MCF 10A (cell line): ENCODE results near the gene PPBP. TPM values are rescaled to one million over a fixed set of nuclear protein-coding genes. Genes with fewer than 3 reads are reported as not detected.
"Not testable (repeated sequence)": the region's sequence is repeated elsewhere in the genome, so short reads cannot be mapped to it uniquely, and the experiment has no call there.

Source experiments
- BruUV-seq: library from RNA; stranded (reverse); fragments of 400-500 nt; replicated peaks from 2 replicates; lab custom pipeline; 2021; lab: Mats Ljungman, UMichigan
- CTCF ChIA-PET: fragments of 300-600 bp; sonication (Branson Sonifier 250); formaldehyde crosslinking; extraction: SDS; loops from one replicate; lab custom pipeline; 2021; ENCODE audit warnings: antibody characterized with exemption, inconsistent platforms; lab: Yijun Ruan, JAX
- POLR2A ChIA-PET: fragments of 300-600, 350-650 bp; sonication (Branson Sonifier 250); formaldehyde crosslinking; extraction: SDS; loops from one replicate; lab custom pipeline; 2020; ENCODE audit warnings: antibody characterized with exemption, inconsistent platforms; lab: Yijun Ruan, JAX
- DNase-seq: peaks from one replicate; pipeline ENCODE4 v3.0.0-alpha.2; 2018; ENCODE audit not compliant: unreplicated experiment
- H3K27ac Mint-ChIP-seq: one replicate; pipeline ENCODE4 v1.8.0; 2022; ENCODE audit warnings: mild to moderate bottlenecking, low read depth, mixed read lengths; ENCODE audit not compliant: unreplicated experiment
- H3K27me3 Mint-ChIP-seq: one replicate; pipeline ENCODE4 v1.8.0; 2022; ENCODE audit warnings: mixed read lengths; ENCODE audit not compliant: insufficient read depth, unreplicated experiment
- H3K36me3 Mint-ChIP-seq: one replicate; pipeline ENCODE4 v1.8.0; 2022; ENCODE audit warnings: mild to moderate bottlenecking, moderate library complexity, mixed read lengths; ENCODE audit not compliant: insufficient read depth, unreplicated experiment
- H3K4me1 Mint-ChIP-seq: one replicate; pipeline ENCODE4 v1.8.0; 2022; ENCODE audit warnings: mixed read lengths; ENCODE audit not compliant: insufficient read depth, unreplicated experiment
- H3K4me3 Mint-ChIP-seq: one replicate; pipeline ENCODE4 v1.8.0; 2022; ENCODE audit warnings: mild to moderate bottlenecking, moderate library complexity, mixed read lengths; ENCODE audit not compliant: unreplicated experiment
- H3K9me3 Mint-ChIP-seq: one replicate; pipeline ENCODE4 v1.8.0; 2022; ENCODE audit warnings: mixed read lengths; ENCODE audit not compliant: unreplicated experiment
- intact Hi-C: fragments of 100-400 bp; cut with micrococcal nuclease; formaldehyde crosslinking; loops from 2 replicates; pipeline ENCODE4 v1.14.1; 2022
- total RNA-seq: library from RNA; stranded (reverse); gene quantifications from 2 replicates; pipeline ENCODE4 v1.2.3, GENCODE V29; 2022
- TF ChIP-seq, protein P1 (sequence below): fragments of 200-600 bp; IDR thresholded peaks from one replicate; pipeline ENCODE4 v1.8.0; 2022; ENCODE audit warnings: antibody characterized with exemption, mild to moderate bottlenecking; ENCODE audit not compliant: unreplicated experiment

PPBP gene
- total RNA-seq, 1 experiment from 2014 or later, result not detected

DNA sequence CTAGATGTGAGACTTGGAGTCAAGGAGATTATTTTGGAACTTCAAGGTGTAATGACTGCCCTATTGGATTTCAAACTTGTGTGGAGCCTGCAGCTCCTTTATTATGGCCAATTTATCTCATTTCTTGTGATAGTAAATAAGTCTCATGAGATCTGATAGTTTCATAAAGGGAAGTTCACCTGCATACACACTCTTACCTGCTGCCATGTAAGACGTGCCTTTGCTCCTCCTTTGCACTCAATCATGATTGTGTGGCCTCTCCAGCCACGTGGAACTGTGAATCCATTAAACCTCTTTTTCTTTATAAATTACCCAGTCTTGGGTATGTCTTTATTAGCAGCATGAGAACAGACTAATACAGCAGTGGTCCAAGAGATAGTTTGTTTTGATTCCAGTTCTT is 25.3 kb downstream of the PPBP start:
- intact Hi-C loops, result no loop called here
- no peaks in the 10 kb centered on the region for H3K36me3 Mint-ChIP-seq
- H3K4me3 Mint-ChIP-seq, result no peak overlapping the region
- POLR2A ChIA-PET, result no interaction called here
- CTCF ChIA-PET, result no interaction called here
- H3K27ac Mint-ChIP-seq, result no peak overlapping the region
- H3K9me3 Mint-ChIP-seq, result peaks cover 6% of the 10 kb centered on the region
- H3K4me1 Mint-ChIP-seq, result no peaks in the 10 kb centered on the region
- no peaks in the 10 kb centered on the region for H3K27me3 Mint-ChIP-seq
- no peak for DNase-seq
- BruUV-seq, result no TSS peak
- TF ChIP-seq, protein P1, sequence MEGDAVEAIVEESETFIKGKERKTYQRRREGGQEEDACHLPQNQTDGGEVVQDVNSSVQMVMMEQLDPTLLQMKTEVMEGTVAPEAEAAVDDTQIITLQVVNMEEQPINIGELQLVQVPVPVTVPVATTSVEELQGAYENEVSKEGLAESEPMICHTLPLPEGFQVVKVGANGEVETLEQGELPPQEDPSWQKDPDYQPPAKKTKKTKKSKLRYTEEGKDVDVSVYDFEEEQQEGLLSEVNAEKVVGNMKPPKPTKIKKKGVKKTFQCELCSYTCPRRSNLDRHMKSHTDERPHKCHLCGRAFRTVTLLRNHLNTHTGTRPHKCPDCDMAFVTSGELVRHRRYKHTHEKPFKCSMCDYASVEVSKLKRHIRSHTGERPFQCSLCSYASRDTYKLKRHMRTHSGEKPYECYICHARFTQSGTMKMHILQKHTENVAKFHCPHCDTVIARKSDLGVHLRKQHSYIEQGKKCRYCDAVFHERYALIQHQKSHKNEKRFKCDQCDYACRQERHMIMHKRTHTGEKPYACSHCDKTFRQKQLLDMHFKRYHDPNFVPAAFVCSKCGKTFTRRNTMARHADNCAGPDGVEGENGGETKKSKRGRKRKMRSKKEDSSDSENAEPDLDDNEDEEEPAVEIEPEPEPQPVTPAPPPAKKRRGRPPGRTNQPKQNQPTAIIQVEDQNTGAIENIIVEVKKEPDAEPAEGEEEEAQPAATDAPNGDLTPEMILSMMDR, result no peak

- DNase-seq, H3K4me1 Mint-ChIP-seq, CTCF ChIA-PET, H3K27me3 Mint-ChIP-seq, H3K4me3 Mint-ChIP-seq, H3K27ac Mint-ChIP-seq, intact Hi-C loops, H3K36me3 Mint-ChIP-seq, POLR2A ChIA-PET, BruUV-seq: not testable (repeated sequence)
- peaks cover 13% of the 10 kb centered on the region for H3K9me3 Mint-ChIP-seq
Measured at GRCh38 chr4:73959041-73959440, 28.9 kb downstream of the PPBP start.

GRCh38 chr4:73952352-73952751 is 35.6 kb downstream of the PPBP start:
- ChIA-PET POLR2A (no interaction called here), CTCF (no interaction called here)
- no peak for DNase-seq
- H3K9me3 Mint-ChIP-seq, result peaks cover 7% of the 10 kb centered on the region
- intact Hi-C loops, result no loop called here
- H3K4me1 Mint-ChIP-seq, result no peaks in the 10 kb centered on the region
- no peaks in the 10 kb centered on the region for H3K27me3 Mint-ChIP-seq
- H3K4me3 Mint-ChIP-seq, result no peak overlapping the region
- H3K27ac Mint-ChIP-seq, result no peak overlapping the region
- no peaks in the 10 kb centered on the region for H3K36me3 Mint-ChIP-seq
- BruUV-seq, result no TSS peak
- TF ChIP-seq, protein P1, result no peak

DNA sequence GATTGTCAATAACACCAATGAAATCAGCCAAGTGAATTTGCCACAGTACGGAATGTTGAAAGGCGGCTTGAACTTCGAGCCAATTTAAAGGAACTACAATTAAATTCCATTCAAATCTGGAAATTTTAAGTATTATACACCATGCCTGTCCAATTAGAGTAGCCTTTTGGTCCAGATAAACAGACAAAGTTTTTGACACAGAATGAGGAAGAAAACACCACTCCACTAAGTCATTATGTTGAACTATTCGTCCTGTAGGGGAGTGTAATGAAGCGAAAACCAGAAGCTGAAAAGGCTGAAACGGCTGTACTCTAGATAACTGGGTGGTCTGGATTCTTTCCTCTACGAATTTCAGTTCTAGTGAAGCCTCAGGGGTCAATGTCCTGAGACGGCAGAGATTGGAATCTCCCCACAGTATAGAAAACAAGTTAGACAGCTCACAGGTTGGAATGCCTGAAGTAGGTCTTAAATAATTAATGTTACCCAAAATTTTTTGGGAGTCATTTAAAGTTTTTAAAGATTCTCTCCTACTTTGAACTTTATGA is 37.5 kb downstream of the PPBP start:
- H3K27ac Mint-ChIP-seq, H3K36me3 Mint-ChIP-seq, intact Hi-C loops, H3K4me1 Mint-ChIP-seq, H3K9me3 Mint-ChIP-seq, BruUV-seq, H3K27me3 Mint-ChIP-seq, DNase-seq, H3K4me3 Mint-ChIP-seq, POLR2A ChIA-PET: not testable (repeated sequence)
- CTCF ChIA-PET, result interaction anchor here (0.6 kb wide), 1 partner anchor 297 kb away, joined by 6 read pairs; no protein-coding TSS in a partner anchor

DNA sequence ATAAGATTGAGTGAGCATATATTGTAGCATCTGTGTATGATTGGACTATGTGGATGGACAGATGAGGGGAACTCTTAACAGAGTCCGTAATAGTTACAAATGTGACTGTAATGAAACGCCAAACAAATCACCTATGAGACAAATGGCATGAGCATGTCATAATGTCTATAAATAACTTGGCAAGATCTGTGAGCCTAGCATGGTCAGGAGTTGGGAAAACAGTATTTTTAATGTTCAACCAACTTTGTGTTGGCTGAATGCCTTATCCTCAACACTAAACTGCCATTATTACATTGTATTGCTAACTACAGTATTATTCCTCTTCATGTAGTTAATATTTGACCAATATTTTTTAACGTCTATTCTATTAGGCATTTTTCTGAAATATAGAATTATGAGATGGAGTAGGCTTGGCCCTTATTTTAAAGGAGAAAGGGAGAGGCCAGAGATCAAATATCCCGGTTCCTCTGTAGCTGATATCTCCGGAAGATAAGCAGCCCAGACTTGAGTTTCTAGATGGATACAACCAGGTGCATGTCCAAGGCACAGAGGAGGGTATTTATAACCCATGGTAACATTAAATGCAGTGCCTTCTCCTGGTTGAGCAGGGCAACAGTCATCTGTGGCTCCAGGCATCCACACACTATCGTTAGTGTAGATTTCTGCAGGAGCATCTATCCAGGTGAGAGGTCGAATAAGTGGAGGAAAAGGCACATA is 38.8 kb downstream of the PPBP start:
- BruUV-seq, result no TSS peak
- Mint-ChIP-seq H3K9me3 (no peaks in the 10 kb centered on the region), H3K4me3 (no peak overlapping the region), H3K36me3 (no peaks in the 10 kb centered on the region), H3K27ac (no peak overlapping the region), H3K4me1 (no peaks in the 10 kb centered on the region), H3K27me3 (no peaks in the 10 kb centered on the region)
- ChIA-PET CTCF (interaction anchor here (0.7 kb wide), 1 partner anchor 15 kb away, joined by 4 read pairs; no protein-coding TSS in a partner anchor), POLR2A (interaction anchor here (0.7 kb wide), 1 partner anchor 174 kb away, joined by 3 read pairs; no protein-coding TSS in a partner anchor)
- TF ChIP-seq, protein P1, result no peak
- DNase-seq, result no peak
- intact Hi-C loops, result no loop called here
